Endodermal cell (in vitro differentiated cells): Measurements from ENCODE around the gene RTP4. TPM values are rescaled to one million over a fixed set of nuclear protein-coding genes. Genes with fewer than 3 reads are reported as not detected.

Source experiments
- total RNA-seq, 2 donors: library from RNA; stranded (reverse); fragmentation: NEBNext Ultra II Directional in 1 of 2; extraction: Animal tissue kit (Norgen Biotek cat#: 25700) in 1 of 2; gene quantifications; 2 replicates in 1 of 2; 3 replicates in 1 of 2; pipeline ENCODE4 v1.2.1, GENCODE V29; 2021

The RTP4 gene
- total RNA-seq, 2 donors from 2014 or later, result not detected

Other genes with a start within 250 kb of the RTP4 start
- 10 to 100 TPM; 26.8 to 34.5 TPM for gene RPL39L, start 228.9 kb upstream of the RTP4 start, total RNA-seq
- under 1 TPM in 1 of 2 donors, not detected in 1; 0.88 TPM for gene RTP1, start 170.9 kb upstream of the RTP4 start, total RNA-seq
- under 1 TPM; 0.09 to 0.57 TPM for gene MASP1, start 76.6 kb upstream of the RTP4 start, total RNA-seq